Dermis lymphatic vessel endothelial cell (primary cell): ENCODE results near the gene HSPB3. TPM values are rescaled to one million over a fixed set of nuclear protein-coding genes. Genes with fewer than 3 reads are reported as not detected.

Source experiments
- total RNA-seq: library from RNA; depleted of rRNA; stranded (reverse); fragments of >200 nt; gene quantifications from 2 replicates; pipeline ENCODE4 v1.2.1, GENCODE V29; 2014

Gene HSPB3, protein sequence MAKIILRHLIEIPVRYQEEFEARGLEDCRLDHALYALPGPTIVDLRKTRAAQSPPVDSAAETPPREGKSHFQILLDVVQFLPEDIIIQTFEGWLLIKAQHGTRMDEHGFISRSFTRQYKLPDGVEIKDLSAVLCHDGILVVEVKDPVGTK
- not detected in 2 replicates for total RNA-seq

GRCh38 chr5:54455413-54456157 lies at the start of gene HSPB3:
HSPB3 (plus strand) TSS chr5:54455699; CDS start chr5:54455790, 91 bp downstream.

Other genes starting within 250 kb of the HSPB3 start
- 94.4 and 162 TPM in 2 replicates for gene ARL15, start 145.1 kb upstream of the HSPB3 start, total RNA-seq
- gene SNX18, start 62.1 kb downstream of the HSPB3 start, total RNA-seq, result 11.2 and 18.4 TPM in 2 replicates